ENCODE measurements around the gene NOP53.

GRCh38 chr19:47760632-47760999 lies 15.3 kb downstream of the NOP53 start:
- no peak for TF ChIP-seq CTCF (conservative IDR thresholded peaks at IDR 0.05; ENCODE audit: low read length)
- no peak for TF ChIP-seq EZH2phosphoT487 (IDR thresholded peaks at IDR 0.05; ENCODE audit: borderline replicate concordance)
